HG03039 (cell line): ENCODE measurements around the gene TBC1D14.
A peak's percentile ranks its signal among the peaks of the same experiment; 100 is the strongest.

Experiments used
- ATAC-seq: cut with Tn5 transposase; IDR thresholded peaks from one replicate; pipeline ENCODE4 v1.9.1; 2021; ENCODE audit warnings: mild to moderate bottlenecking, moderate library complexity; ENCODE audit not compliant: unreplicated experiment

Gene TBC1D14

GRCh38 chr4:7037425-7037824 lies 127.8 kb downstream of the TBC1D14 start:
- no peak for ATAC-seq

GRCh38 chr4:7040765-7041164 lies 131.1 kb downstream of the TBC1D14 start:
- no peak for ATAC-seq

GRCh38 chr4:7041246-7041645 lies 131.6 kb downstream of the TBC1D14 start:
- ATAC-seq, result no peak

GRCh38 chr4:7041801-7042502 lies 132.3 kb downstream of the TBC1D14 start:
- no peak for ATAC-seq

GRCh38 chr4:7042503-7043283 lies 133.1 kb downstream of the TBC1D14 start:
- ATAC-seq, result peak; percentile 82

- peak; percentile 19 for ATAC-seq
These were observed 133.9 kb downstream of the TBC1D14 start, which contains the start of gene TADA2B for GRCh38 chr4:7043284-7044136. Gene TADA2B (plus strand): TSS chr4:7043372. CDS start chr4:7043580, 208 bp downstream.

GRCh38 chr4:7044137-7044930 lies 134.7 kb downstream of the TBC1D14 start:
- no peak for ATAC-seq

GRCh38 chr4:7045553-7045952 lies 135.9 kb downstream of the TBC1D14 start:
- no peak for ATAC-seq

GRCh38 chr4:7045961-7046921 lies 136.6 kb downstream of the TBC1D14 start:
- ATAC-seq, result no peak

GRCh38 chr4:7046971-7047370 lies 137.3 kb downstream of the TBC1D14 start:
- no peak for ATAC-seq

- no peak for ATAC-seq
These were observed 139.0 kb downstream of the TBC1D14 start for GRCh38 chr4:7048642-7049041.

- ATAC-seq, result no peak
These were observed 139.7 kb downstream of the TBC1D14 start for GRCh38 chr4:7049295-7049694.

- ATAC-seq, result no peak
These were observed 140.1 kb downstream of the TBC1D14 start for GRCh38 chr4:7049739-7050138.

- no peak for ATAC-seq
These were observed 141.0 kb downstream of the TBC1D14 start for GRCh38 chr4:7050481-7051143.

- no peak for ATAC-seq
These were observed 141.5 kb downstream of the TBC1D14 start for GRCh38 chr4:7051144-7051495.

GRCh38 chr4:7051905-7052304 lies 142.3 kb downstream of the TBC1D14 start:
- no peak for ATAC-seq

GRCh38 chr4:7052313-7052712 lies 142.7 kb downstream of the TBC1D14 start:
- no peak for ATAC-seq

- ATAC-seq, result no peak
These were observed 143.5 kb downstream of the TBC1D14 start for GRCh38 chr4:7052923-7053715.
